Sigmoid colon (tissue), 4 donors: Measurements from ENCODE around the gene THNSL1.

Experiments
- EP300 ChIP-seq, 4 donors: sonication (generic); formaldehyde crosslinking; IDR thresholded peaks; one replicate each; pipeline ENCODE4 v1.6.1; 2017; ENCODE audit warnings: antibody characterized with exemption in 4 of 4
- POLR2A ChIP-seq, 2 donors: fragments of 450-650 bp; IDR thresholded peaks; one replicate each; pipeline ENCODE4 v1.6.1; 2016; ENCODE audit warnings: antibody characterized with exemption in 2 of 2, mild to moderate bottlenecking in 2 of 2, moderate library complexity in 2 of 2
- POLR2AphosphoS5 ChIP-seq, 4 donors: sonication (generic); formaldehyde crosslinking; IDR thresholded peaks; one replicate each; pipeline ENCODE4 v1.6.1; 2017; ENCODE audit warnings: antibody characterized with exemption in 4 of 4
- TF ChIP-seq, protein P1 (sequence below), 4 experiments: fragments of 450-650 bp in 3 of 4; fragments of 200-600 bp in 1 of 4; IDR thresholded peaks; one replicate each; pipeline ENCODE4 v1.5.1; 2016 to 2019; ENCODE audit warnings: antibody characterized with exemption in 4 of 4, mild to moderate bottlenecking in 3 of 4, moderate library complexity in 2 of 4

DNA sequence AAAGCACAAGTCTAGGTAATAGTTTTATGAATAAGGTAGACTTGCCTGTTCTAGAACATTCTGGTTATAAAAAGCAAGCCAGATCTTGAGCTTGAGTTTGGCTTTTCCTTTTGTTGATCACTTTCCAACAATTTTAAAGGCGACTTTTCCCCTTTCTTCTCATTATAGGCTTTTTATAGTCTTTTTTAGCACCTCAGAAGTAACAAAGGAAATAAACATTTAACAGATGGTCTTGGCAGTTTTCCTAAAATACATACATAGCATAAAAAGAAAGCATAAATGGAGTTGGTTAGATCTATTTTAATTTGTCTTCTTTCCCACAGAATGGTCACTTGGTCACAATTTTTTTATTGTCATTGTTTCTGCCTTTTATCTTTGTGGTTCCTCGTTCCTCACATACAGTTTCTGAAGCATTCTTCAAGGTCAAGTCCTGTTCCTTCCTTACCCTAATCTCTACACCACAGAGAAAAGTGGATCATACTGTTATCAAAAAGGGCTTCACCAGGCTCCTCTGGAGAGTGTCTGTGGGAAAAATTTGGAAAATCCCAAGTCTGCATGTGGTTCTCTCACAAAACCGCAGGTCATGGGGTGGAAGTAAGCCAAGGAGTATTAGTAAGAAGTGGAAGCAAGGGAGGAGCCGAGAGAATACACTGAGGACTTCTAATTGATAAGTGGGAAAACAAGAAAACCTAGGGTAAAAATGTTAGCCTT is 31.3 kb downstream of the THNSL1 start:
- no peak for TF ChIP-seq POLR2AphosphoS5 (IDR thresholded peaks at IDR 0.05)
- no peak for TF ChIP-seq POLR2A (IDR thresholded peaks at IDR 0.05)
- TF ChIP-seq, protein P1, sequence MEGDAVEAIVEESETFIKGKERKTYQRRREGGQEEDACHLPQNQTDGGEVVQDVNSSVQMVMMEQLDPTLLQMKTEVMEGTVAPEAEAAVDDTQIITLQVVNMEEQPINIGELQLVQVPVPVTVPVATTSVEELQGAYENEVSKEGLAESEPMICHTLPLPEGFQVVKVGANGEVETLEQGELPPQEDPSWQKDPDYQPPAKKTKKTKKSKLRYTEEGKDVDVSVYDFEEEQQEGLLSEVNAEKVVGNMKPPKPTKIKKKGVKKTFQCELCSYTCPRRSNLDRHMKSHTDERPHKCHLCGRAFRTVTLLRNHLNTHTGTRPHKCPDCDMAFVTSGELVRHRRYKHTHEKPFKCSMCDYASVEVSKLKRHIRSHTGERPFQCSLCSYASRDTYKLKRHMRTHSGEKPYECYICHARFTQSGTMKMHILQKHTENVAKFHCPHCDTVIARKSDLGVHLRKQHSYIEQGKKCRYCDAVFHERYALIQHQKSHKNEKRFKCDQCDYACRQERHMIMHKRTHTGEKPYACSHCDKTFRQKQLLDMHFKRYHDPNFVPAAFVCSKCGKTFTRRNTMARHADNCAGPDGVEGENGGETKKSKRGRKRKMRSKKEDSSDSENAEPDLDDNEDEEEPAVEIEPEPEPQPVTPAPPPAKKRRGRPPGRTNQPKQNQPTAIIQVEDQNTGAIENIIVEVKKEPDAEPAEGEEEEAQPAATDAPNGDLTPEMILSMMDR (IDR thresholded peaks at IDR 0.05), result no peak
- TF ChIP-seq EP300 (IDR thresholded peaks at IDR 0.05), result no peak
